PC-3 (cell line): ENCODE measurements around the gene NEGR1.

Experiments
- CTCF ChIP-seq: fragments of 300-600 bp; sonication (generic); conservative IDR thresholded peaks from 2 replicates; pipeline ENCODE4 v1.5.1; 2017; ENCODE audit warnings: antibody characterized with exemption, low read depth, mild to moderate bottlenecking, low read length
- EZH2 ChIP-seq: fragments of 300-600 bp; sonication (generic); IDR thresholded peaks from one replicate; pipeline ENCODE4 v1.6.1; 2017; ENCODE audit warnings: antibody characterized with exemption, mild to moderate bottlenecking, low read length; ENCODE audit not compliant: unreplicated experiment
- EZH2phosphoT487 ChIP-seq: fragments of 300-600 bp; sonication (generic); IDR thresholded peaks from 2 replicates; pipeline ENCODE4 v1.6.1; 2018; ENCODE audit warnings: mild to moderate bottlenecking, antibody characterized with exemption, low read length, borderline replicate concordance

DNA sequence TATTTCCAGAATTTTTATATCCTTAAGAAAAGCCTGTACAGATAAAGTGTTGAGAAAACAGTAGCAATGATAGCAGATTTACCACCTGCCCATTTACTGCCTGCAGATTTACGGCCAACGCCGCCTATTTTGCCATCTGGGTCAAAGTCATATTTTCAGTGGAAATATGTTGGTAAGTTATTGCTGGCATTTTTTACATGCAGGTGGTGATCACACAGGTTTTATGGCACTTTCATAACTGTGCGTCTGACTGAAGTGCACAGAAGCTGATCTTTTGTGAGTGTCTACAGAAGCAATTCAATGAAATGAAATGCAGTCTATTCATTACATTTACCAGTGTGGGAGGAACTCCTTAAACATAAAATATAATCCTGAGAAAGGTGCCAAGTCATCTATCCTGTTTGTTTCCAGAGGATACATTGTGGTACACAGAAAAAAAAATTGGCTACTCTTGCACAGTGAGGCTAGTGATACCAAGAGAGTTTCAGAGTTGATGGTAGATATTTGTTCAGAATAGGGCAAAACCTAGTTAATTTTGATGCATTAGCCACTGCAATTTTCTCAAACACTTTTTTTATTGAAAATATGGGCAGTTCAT, 458.5 kb downstream of the NEGR1 start:
- TF ChIP-seq CTCF (no peak), EZH2phosphoT487 (no peak), EZH2 (no peak)
